ENCODE data around the gene GPC5.

GRCh38 chr13:92719868-92720267, 1321.4 kb downstream of the GPC5 start:
- TF ChIP-seq CTCF (IDR thresholded peaks at IDR 0.05) (no peak), POLR2A (IDR thresholded peaks at IDR 0.05) (no peak), EP300 (IDR thresholded peaks at IDR 0.05) (no peak)

All from ovary (tissue), 3 donors.